ENCODE data around the gene OR10X1. TPM values are rescaled to one million over a fixed set of nuclear protein-coding genes. Genes with fewer than 3 reads are reported as not detected.

OR10X1 gene
- total and polyA plus RNA-seq, 2 donors (not counting 1 experiment from before 2014, with no cell fraction given): not detected

DNA sequence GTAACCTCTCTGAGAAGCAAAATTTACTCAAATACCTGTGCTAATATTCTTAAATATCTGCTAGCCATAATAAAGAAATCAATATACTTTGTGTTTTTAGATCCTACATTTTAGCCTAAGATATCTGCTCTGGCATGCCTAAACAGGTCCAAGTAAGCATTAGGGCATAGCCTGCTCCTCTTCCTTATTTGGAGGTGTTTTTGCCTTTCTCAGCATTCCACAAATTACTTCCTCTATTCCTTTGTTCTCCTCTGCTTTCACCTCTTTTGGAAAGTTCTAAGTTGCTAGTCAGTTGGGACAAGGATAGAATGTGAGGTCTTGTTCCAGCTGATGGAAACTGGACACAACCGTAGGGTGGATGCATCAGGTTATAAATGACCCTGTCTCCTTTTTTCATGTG, 7.2 kb upstream of the OR10X1 start:
- ChIA-PET POLR2A (no interaction called here), CTCF (no interaction called here)
- H3K36me3 ChIP-seq (replicated peaks in 1 of 2; ENCODE audit: control extremely low read depth in 1 of 2, control insufficient read depth in 1 of 2, extremely low read depth in 1 of 2, insufficient read depth in 2 of 2, low read length in 1 of 2): no peaks in the 10 kb centered on the region
- Mint-ChIP-seq H3K27ac (no peak overlapping the region), H3K4me1 (no peaks in the 10 kb centered on the region), H3K9me3 (ENCODE audit: insufficient read depth) (no peaks in the 10 kb centered on the region), H3K4me3 (no peak overlapping the region), H3K27me3 (peaks cover 32% of the 10 kb centered on the region)
- H3K4me3 ChIP-seq (ENCODE audit: control extremely low read depth in 1 of 5, extremely low read depth in 1 of 5, insufficient read depth in 1 of 5, low read depth in 2 of 5, low read length in 4 of 5): no peak overlapping the region
- WGBS (ENCODE audit: insufficient coverage): 100% methylated on average over 1 of the region's 1 CpG
- no peaks in the 10 kb centered on the region for H3K79me2 ChIP-seq (ENCODE audit: control insufficient read depth, insufficient read depth, low read length)
- no peaks in the 10 kb centered on the region for H3K4me1 ChIP-seq (ENCODE audit: control insufficient read depth in 2 of 2, insufficient read depth in 2 of 2, low read length in 2 of 2)
- intact Hi-C loops (cut with micrococcal nuclease): no loop called here
- TF ChIP-seq, protein P1, sequence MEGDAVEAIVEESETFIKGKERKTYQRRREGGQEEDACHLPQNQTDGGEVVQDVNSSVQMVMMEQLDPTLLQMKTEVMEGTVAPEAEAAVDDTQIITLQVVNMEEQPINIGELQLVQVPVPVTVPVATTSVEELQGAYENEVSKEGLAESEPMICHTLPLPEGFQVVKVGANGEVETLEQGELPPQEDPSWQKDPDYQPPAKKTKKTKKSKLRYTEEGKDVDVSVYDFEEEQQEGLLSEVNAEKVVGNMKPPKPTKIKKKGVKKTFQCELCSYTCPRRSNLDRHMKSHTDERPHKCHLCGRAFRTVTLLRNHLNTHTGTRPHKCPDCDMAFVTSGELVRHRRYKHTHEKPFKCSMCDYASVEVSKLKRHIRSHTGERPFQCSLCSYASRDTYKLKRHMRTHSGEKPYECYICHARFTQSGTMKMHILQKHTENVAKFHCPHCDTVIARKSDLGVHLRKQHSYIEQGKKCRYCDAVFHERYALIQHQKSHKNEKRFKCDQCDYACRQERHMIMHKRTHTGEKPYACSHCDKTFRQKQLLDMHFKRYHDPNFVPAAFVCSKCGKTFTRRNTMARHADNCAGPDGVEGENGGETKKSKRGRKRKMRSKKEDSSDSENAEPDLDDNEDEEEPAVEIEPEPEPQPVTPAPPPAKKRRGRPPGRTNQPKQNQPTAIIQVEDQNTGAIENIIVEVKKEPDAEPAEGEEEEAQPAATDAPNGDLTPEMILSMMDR (IDR thresholded peaks at IDR 0.05): no peak
- no peak for TF ChIP-seq EZH2 (IDR thresholded peaks at IDR 0.05; ENCODE audit: borderline replicate concordance, insufficient read depth, low read depth, low read length, poor library complexity, severe bottlenecking)
- H3K27me3 ChIP-seq (replicated peaks in 1 of 4; ENCODE audit: control extremely low read depth in 1 of 4, control insufficient read depth in 3 of 4, insufficient read depth in 4 of 4, low read length in 3 of 4): peaks cover 0 to 2% (median 0%) of the 10 kb centered on the region in 4 experiments
- DNase-seq (no peak), ATAC-seq (ENCODE audit: low read depth) (no peak)
- H2AFZ ChIP-seq (ENCODE audit: insufficient read depth, low read depth, low read length, poor library complexity, severe bottlenecking): no peak overlapping the region
- H4K20me1 ChIP-seq (ENCODE audit: control insufficient read depth, insufficient read depth, low read length, poor library complexity, severe bottlenecking): no peaks in the 10 kb centered on the region
- no peak overlapping the region for H3K9ac ChIP-seq (ENCODE audit: low read length)
- peaks cover 10 to 12% (median 10%) of the 10 kb centered on the region in 3 donors for H3K9me3 ChIP-seq (ENCODE audit: control extremely low read depth in 1 of 3, control insufficient read depth in 2 of 3, insufficient read depth in 1 of 3, low read length in 2 of 3)
- no peak overlapping the region for H3K4me2 ChIP-seq (replicated peaks; ENCODE audit: low read depth, low read length, poor library complexity, severe bottlenecking)
- H3K27ac ChIP-seq (ENCODE audit: low read length in 2 of 2): no peak overlapping the region

DNA sequence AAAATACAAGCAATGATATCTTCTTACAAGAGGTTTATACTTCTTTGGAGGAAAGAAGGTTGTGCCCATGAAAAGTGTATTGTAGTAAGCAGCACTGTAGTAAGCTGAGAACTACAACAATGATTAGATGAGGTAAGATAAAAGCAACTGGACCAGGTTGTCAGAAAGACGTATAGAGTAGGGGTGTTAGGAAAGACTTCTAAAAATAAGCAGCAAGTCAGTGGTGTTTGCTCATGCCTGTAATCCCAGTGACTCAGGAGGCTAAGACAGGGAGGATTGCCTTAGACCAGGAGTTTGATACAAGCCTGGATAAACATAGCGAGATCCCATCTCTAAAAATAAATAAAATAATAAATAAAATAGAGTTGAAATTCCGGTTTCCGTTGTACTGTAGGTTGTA, 4.3 kb upstream of the OR10X1 start:
- ChIA-PET CTCF (no interaction called here), POLR2A (no interaction called here)
- Histone ChIP-seq H3K4me2 (replicated peaks; ENCODE audit: low read depth, low read length, poor library complexity, severe bottlenecking) (no peak overlapping the region), H3K4me1 (ENCODE audit: control insufficient read depth in 2 of 2, insufficient read depth in 2 of 2, low read length in 2 of 2) (no peaks in the 10 kb centered on the region), H4K20me1 (ENCODE audit: control insufficient read depth, insufficient read depth, low read length, poor library complexity, severe bottlenecking) (no peaks in the 10 kb centered on the region), H3K9me3 (ENCODE audit: control extremely low read depth in 1 of 3, control insufficient read depth in 2 of 3, insufficient read depth in 1 of 3, low read length in 2 of 3) (peaks cover 10 to 12% (median 10%) of the 10 kb centered on the region in 3 donors), H3K79me2 (ENCODE audit: control insufficient read depth, insufficient read depth, low read length) (no peaks in the 10 kb centered on the region), H3K27me3 (replicated peaks in 1 of 4; ENCODE audit: control extremely low read depth in 1 of 4, control insufficient read depth in 3 of 4, insufficient read depth in 4 of 4, low read length in 3 of 4) (peaks cover 0 to 3% (median under 1%) of the 10 kb centered on the region in 4 experiments), H2AFZ (ENCODE audit: insufficient read depth, low read depth, low read length, poor library complexity, severe bottlenecking) (no peak overlapping the region), H3K36me3 (replicated peaks in 1 of 2; ENCODE audit: control extremely low read depth in 1 of 2, control insufficient read depth in 1 of 2, extremely low read depth in 1 of 2, insufficient read depth in 2 of 2, low read length in 1 of 2) (no peaks in the 10 kb centered on the region), H3K27ac (ENCODE audit: low read length in 2 of 2) (no peak overlapping the region), H3K9ac (ENCODE audit: low read length) (no peak overlapping the region), H3K4me3 (ENCODE audit: control extremely low read depth in 1 of 5, extremely low read depth in 1 of 5, insufficient read depth in 1 of 5, low read depth in 2 of 5, low read length in 4 of 5) (no peak overlapping the region)
- H3K27ac Mint-ChIP-seq: no peak overlapping the region
- no peaks in the 10 kb centered on the region for H3K4me1 Mint-ChIP-seq
- no peak overlapping the region for H3K4me3 Mint-ChIP-seq
- H3K9me3 Mint-ChIP-seq (ENCODE audit: insufficient read depth): no peaks in the 10 kb centered on the region
- no peak for DNase-seq
- no peak for TF ChIP-seq EZH2 (IDR thresholded peaks at IDR 0.05; ENCODE audit: borderline replicate concordance, insufficient read depth, low read depth, low read length, poor library complexity, severe bottlenecking)
- TF ChIP-seq, protein P1 (IDR thresholded peaks at IDR 0.05): no peak
- WGBS (ENCODE audit: insufficient coverage): no CpG with 5 or more reads among the region's 4 CpGs
- intact Hi-C loops (cut with micrococcal nuclease): no loop called here
- no peak for ATAC-seq (ENCODE audit: low read depth)
- peaks cover 27% of the 10 kb centered on the region for H3K27me3 Mint-ChIP-seq

All from B cell (primary cell).